Measurements from ENCODE around the gene PRPF39.

GRCh38 chr14:45096218-45096617 is 12.3 kb downstream of the PRPF39 start:
- TF ChIP-seq, protein P1, sequence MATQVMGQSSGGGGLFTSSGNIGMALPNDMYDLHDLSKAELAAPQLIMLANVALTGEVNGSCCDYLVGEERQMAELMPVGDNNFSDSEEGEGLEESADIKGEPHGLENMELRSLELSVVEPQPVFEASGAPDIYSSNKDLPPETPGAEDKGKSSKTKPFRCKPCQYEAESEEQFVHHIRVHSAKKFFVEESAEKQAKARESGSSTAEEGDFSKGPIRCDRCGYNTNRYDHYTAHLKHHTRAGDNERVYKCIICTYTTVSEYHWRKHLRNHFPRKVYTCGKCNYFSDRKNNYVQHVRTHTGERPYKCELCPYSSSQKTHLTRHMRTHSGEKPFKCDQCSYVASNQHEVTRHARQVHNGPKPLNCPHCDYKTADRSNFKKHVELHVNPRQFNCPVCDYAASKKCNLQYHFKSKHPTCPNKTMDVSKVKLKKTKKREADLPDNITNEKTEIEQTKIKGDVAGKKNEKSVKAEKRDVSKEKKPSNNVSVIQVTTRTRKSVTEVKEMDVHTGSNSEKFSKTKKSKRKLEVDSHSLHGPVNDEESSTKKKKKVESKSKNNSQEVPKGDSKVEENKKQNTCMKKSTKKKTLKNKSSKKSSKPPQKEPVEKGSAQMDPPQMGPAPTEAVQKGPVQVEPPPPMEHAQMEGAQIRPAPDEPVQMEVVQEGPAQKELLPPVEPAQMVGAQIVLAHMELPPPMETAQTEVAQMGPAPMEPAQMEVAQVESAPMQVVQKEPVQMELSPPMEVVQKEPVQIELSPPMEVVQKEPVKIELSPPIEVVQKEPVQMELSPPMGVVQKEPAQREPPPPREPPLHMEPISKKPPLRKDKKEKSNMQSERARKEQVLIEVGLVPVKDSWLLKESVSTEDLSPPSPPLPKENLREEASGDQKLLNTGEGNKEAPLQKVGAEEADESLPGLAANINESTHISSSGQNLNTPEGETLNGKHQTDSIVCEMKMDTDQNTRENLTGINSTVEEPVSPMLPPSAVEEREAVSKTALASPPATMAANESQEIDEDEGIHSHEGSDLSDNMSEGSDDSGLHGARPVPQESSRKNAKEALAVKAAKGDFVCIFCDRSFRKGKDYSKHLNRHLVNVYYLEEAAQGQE (IDR thresholded peaks at IDR 0.05; ENCODE audit: borderline replicate concordance in 1 of 2, low read depth in 1 of 2, low read length in 2 of 2): no peak
- TF ChIP-seq, protein P2, sequence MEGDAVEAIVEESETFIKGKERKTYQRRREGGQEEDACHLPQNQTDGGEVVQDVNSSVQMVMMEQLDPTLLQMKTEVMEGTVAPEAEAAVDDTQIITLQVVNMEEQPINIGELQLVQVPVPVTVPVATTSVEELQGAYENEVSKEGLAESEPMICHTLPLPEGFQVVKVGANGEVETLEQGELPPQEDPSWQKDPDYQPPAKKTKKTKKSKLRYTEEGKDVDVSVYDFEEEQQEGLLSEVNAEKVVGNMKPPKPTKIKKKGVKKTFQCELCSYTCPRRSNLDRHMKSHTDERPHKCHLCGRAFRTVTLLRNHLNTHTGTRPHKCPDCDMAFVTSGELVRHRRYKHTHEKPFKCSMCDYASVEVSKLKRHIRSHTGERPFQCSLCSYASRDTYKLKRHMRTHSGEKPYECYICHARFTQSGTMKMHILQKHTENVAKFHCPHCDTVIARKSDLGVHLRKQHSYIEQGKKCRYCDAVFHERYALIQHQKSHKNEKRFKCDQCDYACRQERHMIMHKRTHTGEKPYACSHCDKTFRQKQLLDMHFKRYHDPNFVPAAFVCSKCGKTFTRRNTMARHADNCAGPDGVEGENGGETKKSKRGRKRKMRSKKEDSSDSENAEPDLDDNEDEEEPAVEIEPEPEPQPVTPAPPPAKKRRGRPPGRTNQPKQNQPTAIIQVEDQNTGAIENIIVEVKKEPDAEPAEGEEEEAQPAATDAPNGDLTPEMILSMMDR (CRISPR knock-in tag; IDR thresholded peaks at IDR 0.05): no peak
- no peak for TF ChIP-seq SP1 (IDR thresholded peaks at IDR 0.05)
- TF ChIP-seq SP1 (CRISPR knock-in tag; IDR thresholded peaks at IDR 0.05): no peak
- no peak for TF ChIP-seq SUZ12 (IDR thresholded peaks at IDR 0.05; ENCODE audit: low read depth, low read length)

Data from HepG2 (cell line).